Liver (tissue), 3 donors: ENCODE measurements around the gene TMEM131.

Experiments
- EGR1 ChIP-seq, 2 donors: IDR thresholded peaks; 2 replicates each; pipeline ENCODE4 v1.6.1; 2016 to 2018; ENCODE audit warnings: antibody characterized with exemption in 2 of 2, low read depth in 2 of 2
- FOXA2 ChIP-seq: IDR thresholded peaks from 2 replicates; pipeline ENCODE4 v1.6.1; 2016; ENCODE audit warnings: antibody characterized with exemption
- HNF4A ChIP-seq, 2 donors: conservative IDR thresholded peaks; 2 replicates each; pipeline ENCODE4 v1.6.1; 2016; ENCODE audit warnings: antibody characterized with exemption in 2 of 2, mild to moderate bottlenecking in 2 of 2
- RAD21 ChIP-seq, 2 donors: IDR thresholded peaks; 2 replicates each; pipeline ENCODE4 v1.6.1; 2016; ENCODE audit warnings: antibody characterized with exemption in 2 of 2, mild to moderate bottlenecking in 2 of 2
- REST ChIP-seq: IDR thresholded peaks from 2 replicates; pipeline ENCODE4 v1.6.1; 2016; ENCODE audit warnings: antibody characterized with exemption, mild to moderate bottlenecking
- SP1 ChIP-seq: IDR thresholded peaks from 2 replicates; pipeline ENCODE4 v1.6.1; 2018; ENCODE audit warnings: antibody characterized with exemption, mild to moderate bottlenecking
- TAF1 ChIP-seq: conservative IDR thresholded peaks from 2 replicates; pipeline ENCODE4 v1.6.1; 2016; ENCODE audit warnings: antibody characterized with exemption, mild to moderate bottlenecking
- YY1 ChIP-seq: IDR thresholded peaks from 2 replicates; pipeline ENCODE4 v1.6.1; 2016; ENCODE audit warnings: antibody characterized with exemption, mild to moderate bottlenecking
- ZBTB33 ChIP-seq: IDR thresholded peaks from 2 replicates; pipeline ENCODE4 v1.6.1; 2016; ENCODE audit warnings: antibody characterized with exemption
- TF ChIP-seq, protein P1 (sequence below): fragments of 150-350 bp; IDR thresholded peaks from 2 replicates; pipeline ENCODE4 v1.5.1; 2017; ENCODE audit warnings: improper control_type of control experiment, low read depth, low read length; ENCODE audit not compliant: missing input control
- TF ChIP-seq, protein P2 (sequence below): IDR thresholded peaks from 2 replicates; pipeline ENCODE4 v1.6.1; 2016; ENCODE audit warnings: antibody characterized with exemption
- TF ChIP-seq, protein P3 (sequence below): IDR thresholded peaks from 2 replicates; pipeline ENCODE4 v1.6.1; 2016; ENCODE audit warnings: antibody characterized with exemption
- donor health status: healthy.
- donor health status: healthy.

DNA sequence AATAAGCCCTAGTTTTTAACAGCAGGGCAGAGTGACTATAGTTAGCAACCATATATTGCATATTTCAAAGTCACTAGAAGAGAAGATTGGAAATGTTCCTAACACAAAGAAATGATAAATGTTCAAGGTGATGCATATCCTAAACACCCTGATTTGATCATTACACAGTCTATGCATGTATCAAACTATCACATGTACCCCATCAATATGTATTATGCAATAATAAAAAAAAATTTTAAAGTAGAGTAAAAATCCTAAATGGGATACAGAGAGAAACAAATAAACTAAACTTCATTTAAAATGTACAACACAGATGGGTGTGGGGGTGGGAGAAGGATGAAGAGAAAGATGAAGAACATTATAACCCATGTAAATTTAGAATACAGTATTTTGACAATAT, 93.9 kb downstream of the TMEM131 start:
- no peak for TF ChIP-seq REST
- no peak for TF ChIP-seq SP1
- TF ChIP-seq, protein P1, sequence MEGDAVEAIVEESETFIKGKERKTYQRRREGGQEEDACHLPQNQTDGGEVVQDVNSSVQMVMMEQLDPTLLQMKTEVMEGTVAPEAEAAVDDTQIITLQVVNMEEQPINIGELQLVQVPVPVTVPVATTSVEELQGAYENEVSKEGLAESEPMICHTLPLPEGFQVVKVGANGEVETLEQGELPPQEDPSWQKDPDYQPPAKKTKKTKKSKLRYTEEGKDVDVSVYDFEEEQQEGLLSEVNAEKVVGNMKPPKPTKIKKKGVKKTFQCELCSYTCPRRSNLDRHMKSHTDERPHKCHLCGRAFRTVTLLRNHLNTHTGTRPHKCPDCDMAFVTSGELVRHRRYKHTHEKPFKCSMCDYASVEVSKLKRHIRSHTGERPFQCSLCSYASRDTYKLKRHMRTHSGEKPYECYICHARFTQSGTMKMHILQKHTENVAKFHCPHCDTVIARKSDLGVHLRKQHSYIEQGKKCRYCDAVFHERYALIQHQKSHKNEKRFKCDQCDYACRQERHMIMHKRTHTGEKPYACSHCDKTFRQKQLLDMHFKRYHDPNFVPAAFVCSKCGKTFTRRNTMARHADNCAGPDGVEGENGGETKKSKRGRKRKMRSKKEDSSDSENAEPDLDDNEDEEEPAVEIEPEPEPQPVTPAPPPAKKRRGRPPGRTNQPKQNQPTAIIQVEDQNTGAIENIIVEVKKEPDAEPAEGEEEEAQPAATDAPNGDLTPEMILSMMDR: no peak
- TF ChIP-seq RAD21 (IDR thresholded peaks at IDR 0.05): no peak
- no peak for TF ChIP-seq ZBTB33
- TF ChIP-seq, protein P2, sequence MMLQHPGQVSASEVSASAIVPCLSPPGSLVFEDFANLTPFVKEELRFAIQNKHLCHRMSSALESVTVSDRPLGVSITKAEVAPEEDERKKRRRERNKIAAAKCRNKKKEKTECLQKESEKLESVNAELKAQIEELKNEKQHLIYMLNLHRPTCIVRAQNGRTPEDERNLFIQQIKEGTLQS: no peak
- TF ChIP-seq, protein P3, sequence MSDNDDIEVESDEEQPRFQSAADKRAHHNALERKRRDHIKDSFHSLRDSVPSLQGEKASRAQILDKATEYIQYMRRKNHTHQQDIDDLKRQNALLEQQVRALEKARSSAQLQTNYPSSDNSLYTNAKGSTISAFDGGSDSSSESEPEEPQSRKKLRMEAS: no peak
- no peak for TF ChIP-seq TAF1
- no peak for TF ChIP-seq YY1
- no peak for TF ChIP-seq EGR1 (IDR thresholded peaks at IDR 0.05; ENCODE audit: low read depth in 2 of 2)
- no peak for TF ChIP-seq HNF4A (conservative IDR thresholded peaks at IDR 0.05)
- no peak for TF ChIP-seq FOXA2
